ENCODE measurements around the gene RHEBL1. TPM values are rescaled to one million over a fixed set of nuclear protein-coding genes. Genes with fewer than 3 reads are reported as not detected.

The RHEBL1 gene
- total and polyA plus RNA-seq, 4 donors, result 0.29 to 1.2 (median 0.36) TPM; not detected in 1

- no peaks in the 10 kb centered on the region for H3K9me3 ChIP-seq (ENCODE audit: control insufficient read depth in 4 of 4, low read length in 3 of 4)
- H3K4me1 ChIP-seq (ENCODE audit: control insufficient read depth in 4 of 4, insufficient read depth in 4 of 4, low read length in 3 of 4), result no peaks in the 10 kb centered on the region
- 96% methylated on average over 26 of the region's 26 CpGs for WGBS
- H3K27ac ChIP-seq (ENCODE audit: low read depth in 1 of 2, low read length in 2 of 2), result no peak overlapping the region
- H3K4me3 ChIP-seq (ENCODE audit: low read depth in 1 of 3, low read length in 3 of 3), result no peak overlapping the region
- TF ChIP-seq ZBTB33 (IDR thresholded peaks at IDR 0.05), result no peak
- TF ChIP-seq SP1 (IDR thresholded peaks at IDR 0.05), result no peak
- TF ChIP-seq GABPA (IDR thresholded peaks at IDR 0.05 in 1 of 2, conservative IDR thresholded peaks at IDR 0.05 in 1 of 2), result no peak
- no peak for TF ChIP-seq TAF1 (conservative IDR thresholded peaks at IDR 0.05)
- TF ChIP-seq MAX (IDR thresholded peaks at IDR 0.05), result no peak
- no peak for TF ChIP-seq NR2F2 (IDR thresholded peaks at IDR 0.05)
- no peak for TF ChIP-seq JUND (IDR thresholded peaks at IDR 0.05)
- no peak for TF ChIP-seq EGR1 (IDR thresholded peaks at IDR 0.05; ENCODE audit: low read depth in 2 of 2)
- TF ChIP-seq YY1 (IDR thresholded peaks at IDR 0.05), result no peak
- no peak for TF ChIP-seq HNF4G (IDR thresholded peaks at IDR 0.05)
- TF ChIP-seq CTCF (IDR thresholded peaks at IDR 0.05; ENCODE audit: low read depth, low read length, missing input control), result no peak
- TF ChIP-seq HNF4A (conservative IDR thresholded peaks at IDR 0.05), result no peak
- TF ChIP-seq ATF3 (IDR thresholded peaks at IDR 0.05), result no peak
- TF ChIP-seq FOXA1 (IDR thresholded peaks at IDR 0.05), result no peak
- no peak for TF ChIP-seq FOXA2 (IDR thresholded peaks at IDR 0.05)
- TF ChIP-seq RXRA (IDR thresholded peaks at IDR 0.05), result no peak
- no peak for TF ChIP-seq REST (IDR thresholded peaks at IDR 0.05)
- TF ChIP-seq RAD21 (IDR thresholded peaks at IDR 0.05), result no peak
- H3K27me3 ChIP-seq (ENCODE audit: control insufficient read depth in 4 of 4, insufficient read depth in 4 of 4, low read length in 3 of 4), result no peaks in the 10 kb centered on the region
- DNase-seq (ENCODE audit: low spot score), result no peak
- peaks cover 22 to 85% (median 63%) of the 10 kb centered on the region in 4 donors for H3K36me3 ChIP-seq (ENCODE audit: control insufficient read depth in 4 of 4, insufficient read depth in 3 of 4, low read depth in 1 of 4, low read length in 3 of 4)
- H3K9ac ChIP-seq (ENCODE audit: low read depth in 1 of 2, low read length in 2 of 2), result no peak overlapping the region
These were observed 42.9 kb downstream of the RHEBL1 start for GRCh38 chr12:49026678-49027480.
